ENCODE data around the gene BCAS3.

- no peak for TF ChIP-seq CTCF (IDR thresholded peaks at IDR 0.05)
- no peak for TF ChIP-seq POLR2A (IDR thresholded peaks at IDR 0.05)
- TF ChIP-seq EP300 (IDR thresholded peaks at IDR 0.05): no peak
These were observed 232.8 kb downstream of the BCAS3 start for GRCh38 chr17:60910415-60910814.
